A673 (cell line): ENCODE data around the gene PADI1.

Source experiments
- CTCF ChIP-seq: fragments of 300-800, 200-600 bp; sonication (generic); conservative IDR thresholded peaks from 2 replicates; pipeline ENCODE4 v1.5.1; 2017; ENCODE audit warnings: low read depth, mild to moderate bottlenecking, antibody characterized with exemption, low read length, moderate library complexity, mixed read lengths
- EZH2 ChIP-seq: fragments of 200-600 bp; sonication (generic); IDR thresholded peaks from 2 replicates; pipeline ENCODE4 v1.6.1; 2017; ENCODE audit warnings: borderline replicate concordance, low read depth, mild to moderate bottlenecking, mixed read lengths, antibody characterized with exemption, low read length; ENCODE audit not compliant: poor library complexity, severe bottlenecking

- TF ChIP-seq CTCF (no peak), EZH2 (no peak)
Measured at GRCh38 chr1:17259233-17259873, 54.4 kb downstream of the PADI1 start.
